Kidney glomerular epithelial cell (primary cell): ENCODE data around the gene MRAP.

ENCODE experiments used
- DNase-seq: peaks from one replicate; lab custom pipeline; 2025; lab: John Stamatoyannopoulos, UW

MRAP gene

GRCh38 chr21:32322676-32323075 is 24.0 kb downstream of the MRAP start:
- no peak for DNase-seq

DNA sequence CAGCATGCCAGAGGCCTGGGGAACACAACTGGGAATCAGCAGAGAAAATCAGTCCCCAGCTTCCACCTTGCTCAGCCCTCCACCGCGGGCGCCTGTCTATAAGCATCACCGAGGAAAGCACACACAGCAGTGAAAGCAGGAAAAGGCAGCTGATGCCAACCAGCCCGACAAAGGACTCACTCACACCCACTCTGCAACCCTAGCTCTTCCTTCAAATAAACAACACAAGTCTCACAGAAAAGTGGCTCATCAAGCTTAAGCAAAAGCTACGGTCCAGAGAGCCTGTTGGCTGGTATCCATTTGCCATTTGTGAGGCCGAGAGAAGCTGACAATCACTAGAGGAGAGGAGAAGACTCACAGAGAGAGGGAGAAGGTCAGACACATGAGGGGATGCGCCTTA is 27.1 kb downstream of the MRAP start:
- DNase-seq: no peak

DNA sequence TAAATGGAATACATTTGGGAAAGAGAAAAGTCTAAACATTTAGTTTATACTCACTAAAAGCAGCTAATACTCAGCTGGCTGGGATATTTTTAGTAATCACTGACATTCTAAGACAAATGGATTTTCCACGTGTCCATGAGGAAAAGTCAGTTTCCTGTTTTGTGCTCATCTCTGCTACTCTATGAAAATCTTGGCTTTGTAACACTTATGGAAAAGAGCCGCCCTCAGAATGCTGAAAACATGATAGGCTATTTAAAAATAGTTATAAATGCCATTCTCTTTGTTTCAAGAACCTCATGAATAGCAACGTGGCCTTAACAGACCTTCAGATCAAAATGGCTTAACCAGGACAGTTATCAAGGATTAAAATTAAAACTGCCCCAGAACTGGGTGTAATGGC is 29.9 kb downstream of the MRAP start:
- DNase-seq: no peak

- DNase-seq: no peak
Observed at GRCh38 chr21:32329331-32329730, 30.7 kb downstream of the MRAP start.

GRCh38 chr21:32329776-32330175 is 31.1 kb downstream of the MRAP start:
- DNase-seq: no peak

DNA sequence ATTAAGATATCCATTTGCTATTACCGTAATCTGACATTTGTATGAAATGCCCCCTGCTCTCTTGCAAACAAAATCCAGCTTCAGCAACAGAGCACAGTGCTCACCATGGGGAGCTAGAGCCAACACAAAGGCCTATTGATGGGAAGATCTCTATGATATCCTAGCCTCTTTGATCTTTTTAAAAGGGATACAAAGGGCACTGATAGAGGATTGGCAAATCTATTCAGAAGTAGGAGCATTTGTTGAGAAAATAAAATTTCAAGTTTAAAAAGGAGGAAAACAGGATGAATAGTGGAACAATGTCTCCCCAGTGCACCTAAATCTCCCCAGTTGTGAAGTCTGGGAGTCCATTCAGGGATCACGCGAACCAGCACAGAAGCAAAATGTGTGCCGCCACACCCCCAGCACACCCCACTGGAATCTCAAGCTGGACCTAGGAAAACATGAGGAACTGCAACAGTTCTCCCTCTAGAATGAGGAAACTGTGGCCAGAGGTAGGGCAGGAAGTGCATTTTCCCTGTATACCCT is 32.2 kb downstream of the MRAP start:
- DNase-seq: no peak

DNA sequence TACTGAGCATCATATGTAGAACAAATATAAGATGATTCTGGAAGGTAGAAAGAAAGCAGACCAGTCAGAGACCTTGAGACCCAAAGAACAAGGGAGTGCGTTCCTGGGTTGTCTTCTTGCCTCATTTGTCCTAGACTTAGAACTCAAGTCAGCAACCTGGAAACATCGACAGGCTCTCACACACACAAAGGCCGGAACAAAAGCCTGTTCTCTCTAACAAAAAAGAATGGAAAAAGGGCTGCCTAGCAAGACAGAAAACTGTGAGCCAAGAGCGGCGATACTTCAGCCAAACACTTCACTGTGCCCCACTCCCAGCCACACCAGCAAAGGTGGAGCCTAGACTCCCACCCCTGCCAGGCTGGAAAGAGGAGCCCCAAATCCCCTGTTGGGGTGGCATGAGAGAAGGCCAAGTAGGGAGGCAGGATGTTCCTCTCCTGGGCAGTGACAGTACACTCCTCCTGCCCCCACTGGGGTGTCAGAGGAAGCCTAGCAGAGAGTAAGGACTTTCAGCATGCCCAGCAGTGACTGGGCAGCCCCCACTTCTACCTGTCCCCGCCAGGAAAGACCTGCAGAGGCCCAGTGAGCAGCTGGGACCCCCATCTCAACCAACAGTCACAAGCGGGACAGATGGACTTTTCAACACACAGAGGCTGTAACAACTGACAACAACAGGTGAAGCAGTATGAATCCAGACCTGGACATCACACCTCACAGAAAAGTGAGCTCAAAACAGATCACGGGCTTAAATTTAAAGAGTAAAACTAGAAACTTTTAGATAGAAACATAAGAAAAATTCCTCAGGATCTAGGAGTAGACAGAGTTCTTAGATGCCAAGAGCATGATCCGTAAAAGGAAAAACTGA is 33.0 kb downstream of the MRAP start:
- DNase-seq: no peak

DNA sequence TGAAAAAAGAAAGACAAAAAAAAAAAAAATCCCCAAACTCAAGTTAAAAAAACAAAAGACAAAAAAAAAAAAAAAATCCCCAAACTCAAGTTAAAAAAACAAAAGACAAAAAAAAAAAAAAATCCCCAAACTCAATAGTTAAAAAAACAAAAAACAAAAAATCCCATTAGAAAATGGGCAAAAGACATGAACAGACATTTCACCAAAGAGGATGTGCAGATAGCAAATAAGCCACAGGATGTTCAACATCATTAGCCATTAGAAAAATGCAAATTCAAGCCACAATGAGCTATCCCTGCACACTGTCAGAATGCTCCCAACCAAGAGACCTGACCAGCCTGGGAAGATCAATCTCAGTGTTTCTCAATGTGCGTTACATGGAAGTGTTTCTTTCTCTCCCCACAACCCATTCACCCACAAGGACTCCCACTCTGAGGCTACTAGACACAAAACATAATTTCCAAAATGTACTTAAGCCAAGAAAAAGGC is 33.9 kb downstream of the MRAP start:
- DNase-seq: no peak

- no peak for DNase-seq
Observed at GRCh38 chr21:32333953-32334673, 35.5 kb downstream of the MRAP start.

DNA sequence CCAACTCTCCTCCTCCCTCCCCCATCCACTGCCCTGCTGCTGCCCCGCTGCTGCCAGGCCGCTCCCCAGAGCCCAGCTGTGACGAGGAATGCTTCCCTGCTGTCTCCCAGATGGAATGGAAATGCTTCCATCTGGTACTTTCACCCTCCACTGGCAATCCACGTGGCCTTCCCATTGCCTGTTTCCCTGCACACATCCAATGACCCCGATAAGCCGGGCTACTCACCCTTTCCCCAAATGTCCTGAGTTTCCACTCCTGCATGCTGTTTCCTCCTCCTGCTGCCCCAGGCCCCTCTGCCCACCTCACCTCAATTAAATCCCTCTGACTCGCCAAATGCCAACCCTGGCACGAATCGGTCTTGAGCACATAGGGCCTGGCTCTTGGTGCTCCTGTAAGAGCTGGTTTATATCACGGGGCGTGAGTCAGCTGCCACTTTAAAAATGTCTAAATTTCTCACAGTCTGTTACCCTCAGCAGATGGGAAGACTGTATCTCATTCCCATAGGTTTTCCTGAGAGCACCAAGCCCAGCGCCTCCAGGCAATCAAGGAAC is 36.4 kb downstream of the MRAP start:
- no peak for DNase-seq

GRCh38 chr21:32335601-32336575 is 37.2 kb downstream of the MRAP start:
- DNase-seq: no peak

DNA sequence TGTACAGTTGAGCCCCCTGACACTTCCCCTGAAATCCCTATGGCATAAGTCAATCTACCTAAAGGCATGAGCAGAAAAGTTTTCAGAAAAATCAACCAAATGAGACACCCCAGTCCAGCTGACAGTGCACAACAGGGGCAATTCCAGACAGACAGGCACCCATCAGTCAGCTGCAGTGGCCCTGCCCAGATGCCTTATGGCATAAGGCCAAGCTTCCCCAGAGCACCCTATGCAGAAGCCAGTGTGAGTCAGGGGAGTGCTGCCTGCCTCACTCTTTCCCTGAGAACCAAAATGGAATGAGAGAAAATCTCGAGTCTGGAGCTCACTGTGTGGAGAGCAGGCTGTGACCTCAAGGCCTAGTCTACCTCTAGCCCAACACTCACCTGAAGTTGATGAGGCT is 38.1 kb downstream of the MRAP start:
- DNase-seq: no peak

DNA sequence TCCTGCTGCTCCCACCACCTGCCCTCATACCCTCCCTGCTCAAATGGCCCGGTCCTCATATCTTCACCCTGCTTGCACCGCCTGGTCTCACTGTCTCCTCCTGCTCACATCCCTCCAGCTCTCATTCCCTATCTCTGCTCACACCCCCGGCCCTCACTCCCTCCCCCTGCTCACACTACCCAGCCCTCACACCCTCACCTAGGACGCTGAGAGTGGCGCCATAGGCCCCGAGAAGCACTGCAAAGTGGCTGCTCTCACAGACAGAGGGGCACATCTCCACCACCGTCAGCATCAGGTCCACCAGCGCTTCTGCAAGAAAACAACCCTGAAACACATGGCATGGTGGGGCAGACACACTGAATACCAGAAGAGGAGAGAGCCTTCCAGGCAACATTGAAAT is 38.6 kb downstream of the MRAP start:
- no peak for DNase-seq

DNA sequence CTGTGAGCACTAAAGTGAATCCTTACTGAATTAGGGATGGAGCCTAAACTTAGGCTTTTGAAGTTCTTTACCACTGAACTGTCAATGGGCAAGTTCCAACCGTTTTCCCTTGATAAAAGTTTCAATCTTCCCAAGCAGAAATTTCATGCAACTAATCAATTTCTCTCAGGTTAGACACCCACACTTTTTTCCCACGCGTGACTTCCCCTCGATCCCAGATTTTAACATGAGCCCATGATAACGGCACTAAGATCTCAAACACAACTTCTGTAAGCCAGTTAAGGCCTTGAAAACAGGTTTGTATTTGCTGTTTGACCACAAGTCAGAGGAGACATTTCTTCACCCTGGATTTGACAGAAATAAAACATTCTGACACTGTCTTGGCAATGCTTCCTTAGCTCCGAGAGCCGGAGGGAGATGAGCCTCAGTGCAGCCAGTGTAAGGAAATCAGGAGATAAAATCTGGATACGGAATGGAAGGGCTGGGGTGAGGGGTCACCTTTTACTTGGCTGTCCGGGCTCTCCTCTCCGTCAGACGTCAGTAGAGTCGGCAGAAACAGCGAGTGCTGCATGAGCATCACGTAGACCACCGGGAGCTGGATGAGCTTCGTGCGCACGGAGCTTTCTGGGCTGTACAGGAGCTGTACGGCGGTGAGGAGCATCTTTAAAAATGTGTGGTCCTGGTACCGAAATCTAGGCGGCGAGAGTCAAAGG is 39.7 kb downstream of the MRAP start:
- DNase-seq: no peak

DNA sequence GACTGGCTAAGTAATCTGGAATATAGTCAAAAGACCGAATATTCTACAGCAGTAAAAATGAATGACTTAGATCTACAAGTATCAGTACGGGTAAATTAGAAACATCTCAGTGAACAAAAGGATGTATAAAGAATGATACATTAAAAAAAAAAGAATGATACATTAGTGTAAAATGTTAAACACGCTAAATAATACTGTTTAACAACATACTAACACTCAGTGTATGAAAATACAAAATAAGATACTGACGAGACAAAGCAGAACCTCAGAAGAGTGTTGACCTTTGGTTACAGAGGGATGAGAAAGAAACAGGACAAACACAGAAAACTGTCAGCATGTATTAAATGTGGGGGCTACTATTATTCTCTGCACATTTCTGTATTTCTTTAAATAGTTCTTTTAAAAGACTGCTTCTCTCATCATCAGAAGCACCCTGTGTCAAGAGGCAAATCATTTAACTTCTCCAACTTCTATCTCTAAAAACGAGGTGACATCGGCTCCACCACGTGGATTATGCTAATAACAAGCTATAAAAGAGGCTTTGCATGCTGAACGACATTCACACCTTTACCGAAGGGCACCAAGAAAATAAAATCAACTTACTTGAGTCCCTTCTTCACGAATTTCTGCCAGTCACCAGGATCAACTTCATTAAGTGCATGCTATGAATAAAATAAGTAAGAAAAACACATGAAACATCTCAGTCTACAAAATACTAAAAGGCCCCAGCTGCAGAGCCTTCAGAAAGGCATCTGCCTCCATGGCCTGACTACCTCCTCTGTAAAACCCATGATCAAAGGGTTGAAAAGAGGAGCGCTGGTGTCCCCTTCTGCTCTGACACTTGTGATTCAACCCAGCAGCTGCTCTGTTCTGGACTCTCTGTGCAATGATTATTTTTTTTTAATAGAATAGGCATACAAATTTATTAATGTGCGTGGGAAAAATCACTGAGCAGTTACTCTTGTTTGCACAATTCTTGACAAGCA is 42.5 kb downstream of the MRAP start:
- no peak for DNase-seq

DNA sequence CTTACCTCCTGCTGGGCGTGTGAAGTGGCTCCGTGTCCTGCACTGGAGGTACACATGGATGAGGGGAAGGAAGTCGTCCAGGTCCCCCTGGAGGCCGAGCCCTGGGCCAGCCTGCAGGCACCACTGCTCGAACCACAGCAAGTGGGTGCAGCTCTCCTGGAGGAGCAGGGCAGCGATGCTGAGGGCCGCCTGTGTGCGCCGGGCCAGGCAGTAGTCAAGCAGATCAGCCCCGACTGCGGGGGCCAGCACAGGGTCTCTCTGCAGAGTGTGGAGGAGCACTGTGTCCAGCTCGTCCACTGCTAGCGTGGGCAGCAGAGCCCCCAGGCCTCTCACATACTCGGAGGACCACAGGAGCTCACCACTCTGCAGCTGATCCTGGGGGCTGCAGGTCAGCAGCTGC is 48.3 kb downstream of the MRAP start:
- no peak for DNase-seq

GRCh38 chr21:32347351-32347750 is 48.7 kb downstream of the MRAP start:
- DNase-seq: no peak

- no peak for DNase-seq
Observed at GRCh38 chr21:32347977-32348376, 49.3 kb downstream of the MRAP start.

- DNase-seq: no peak
Observed at GRCh38 chr21:32348604-32349332, 50.1 kb downstream of the MRAP start.
